Endothelial cell (in vitro differentiated cells): ENCODE results near the gene MEP1A. TPM values are rescaled to one million over a fixed set of nuclear protein-coding genes. Genes with fewer than 3 reads are reported as not detected.
A peak's percentile ranks its signal among the peaks of the same experiment; 100 is the strongest.
"Not testable (repeated sequence)": the region's sequence is repeated elsewhere in the genome, so short reads cannot be mapped to it uniquely, and the experiment has no call there.

Experiments used
- DNase-seq: peaks from one replicate; pipeline ENCODE4 v3.0.0; 2021; ENCODE audit warnings: low spot score
- H3K27ac Mint-ChIP-seq: one replicate; pipeline ENCODE4 v1.8.0; 2021; ENCODE audit warnings: mixed read lengths, inconsistent platforms; ENCODE audit not compliant: unreplicated experiment
- H3K27me3 Mint-ChIP-seq: one replicate; pipeline ENCODE4 v1.8.0; 2021; ENCODE audit warnings: mild to moderate bottlenecking, moderate library complexity, mixed read lengths, inconsistent platforms; ENCODE audit not compliant: unreplicated experiment
- H3K36me3 Mint-ChIP-seq: one replicate; pipeline ENCODE4 v1.8.0; 2021; ENCODE audit warnings: mild to moderate bottlenecking, low read depth, mixed read lengths, inconsistent platforms; ENCODE audit not compliant: unreplicated experiment
- H3K4me1 Mint-ChIP-seq: one replicate; pipeline ENCODE4 v1.8.0; 2021; ENCODE audit warnings: mild to moderate bottlenecking, mixed read lengths, inconsistent platforms; ENCODE audit not compliant: unreplicated experiment
- H3K4me3 Mint-ChIP-seq: one replicate; pipeline ENCODE4 v1.8.0; 2021; ENCODE audit warnings: mild to moderate bottlenecking, mixed read lengths, inconsistent platforms; ENCODE audit not compliant: unreplicated experiment
- H3K9me3 Mint-ChIP-seq: one replicate; pipeline ENCODE4 v1.8.0; 2021; ENCODE audit warnings: mixed read lengths, inconsistent platforms; ENCODE audit not compliant: unreplicated experiment
- CTCF ChIP-seq: fragments of 200-600 bp; sonication (generic); IDR thresholded peaks from one replicate; pipeline ENCODE4 v1.5.0; 2021; ENCODE audit warnings: antibody characterized with exemption; ENCODE audit not compliant: unreplicated experiment
- total RNA-seq: library from RNA; stranded (reverse); fragmentation: NEBNext Ultra II Directional; extraction: Animal tissue kit (Norgen Biotek cat#: 25700); gene quantifications from one replicate; pipeline ENCODE4 v1.2.1, GENCODE V29; 2021; ENCODE audit not compliant: unreplicated experiment

The MEP1A gene
- total RNA-seq, 1 donor from 2014 or later = not detected

DNA sequence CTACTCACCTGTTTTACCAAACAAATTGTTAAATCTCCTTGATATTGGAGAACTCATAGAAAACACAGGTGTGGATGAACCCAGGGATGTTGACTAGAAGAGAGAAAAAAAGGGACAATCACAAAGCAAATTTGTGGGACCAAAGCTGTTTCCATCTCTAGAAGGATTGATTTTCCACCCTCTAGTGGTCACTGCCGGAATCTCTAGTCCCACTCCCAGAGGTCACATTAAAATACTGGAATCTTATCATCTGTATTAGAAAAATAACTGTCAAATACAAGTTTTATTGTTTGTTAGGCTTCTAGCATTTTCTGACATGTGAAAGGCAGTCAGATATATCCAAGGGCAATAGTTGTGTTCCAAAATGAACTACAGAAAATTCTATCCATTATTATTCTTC, 62.8 kb downstream of the MEP1A start:
- not testable (repeated sequence) for H3K27ac Mint-ChIP-seq, H3K4me3 Mint-ChIP-seq, H3K9me3 Mint-ChIP-seq, H3K27me3 Mint-ChIP-seq
- Mint-ChIP-seq H3K4me1 (peaks cover 57% of the 10 kb centered on the region), H3K36me3 (peaks cover 73% of the 10 kb centered on the region)
- DNase-seq = peak; percentile 46
- TF ChIP-seq CTCF = peak; percentile 79

DNA sequence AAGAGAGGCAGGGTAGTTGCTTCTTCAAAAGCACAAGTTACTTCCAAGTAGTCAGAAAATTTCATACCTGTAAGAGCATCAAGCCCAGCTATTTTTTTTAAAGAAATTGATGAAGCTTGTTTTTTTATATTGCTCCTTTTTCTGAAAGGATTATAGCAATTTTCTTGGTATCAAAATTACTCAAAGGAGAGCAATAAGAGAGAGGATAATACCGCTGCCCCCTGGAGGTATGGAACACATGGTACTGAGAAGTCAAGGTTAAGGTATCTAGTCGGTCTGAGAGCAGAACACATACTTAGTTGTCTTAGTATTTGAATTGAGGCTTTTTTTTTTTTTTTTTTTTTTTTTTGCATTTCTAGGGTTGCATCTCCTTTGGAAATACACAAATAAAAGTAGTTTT, 69.2 kb downstream of the MEP1A start:
- H3K9me3 Mint-ChIP-seq = no peaks in the 10 kb centered on the region
- no peak for DNase-seq
- H3K4me1 Mint-ChIP-seq = peaks cover 17% of the 10 kb centered on the region
- no peak overlapping the region for H3K27ac Mint-ChIP-seq
- no peak for TF ChIP-seq CTCF
- no peak overlapping the region for H3K4me3 Mint-ChIP-seq
- peaks cover 8% of the 10 kb centered on the region for H3K27me3 Mint-ChIP-seq
- peaks cover 83% of the 10 kb centered on the region for H3K36me3 Mint-ChIP-seq

DNA sequence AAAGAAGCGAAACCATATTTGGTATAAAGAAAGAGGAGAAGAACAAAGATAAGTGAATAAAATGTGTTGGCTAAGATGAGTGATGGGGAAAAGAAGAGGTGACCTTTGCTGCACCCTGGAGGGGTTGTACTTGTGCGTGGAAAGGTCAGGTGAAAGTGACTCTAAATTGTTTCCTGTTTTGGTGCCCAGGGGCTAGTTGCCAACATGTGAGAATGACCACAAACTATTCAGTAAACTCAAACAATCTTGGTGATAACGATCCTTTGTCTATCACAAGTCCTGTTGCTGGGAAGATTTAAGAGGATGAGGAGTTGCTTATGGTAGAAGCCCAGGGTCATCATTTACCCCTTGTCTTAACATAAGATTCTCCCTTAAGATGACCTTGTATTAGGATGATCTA, 70.6 kb downstream of the MEP1A start:
- H3K27ac Mint-ChIP-seq = peak overlapping the region; percentile 69
- no peak for DNase-seq
- no peak for TF ChIP-seq CTCF
- H3K9me3 Mint-ChIP-seq = no peaks in the 10 kb centered on the region
- H3K27me3 Mint-ChIP-seq = peaks cover 8% of the 10 kb centered on the region
- H3K4me3 Mint-ChIP-seq = peak overlapping the region; percentile 45
- peaks cover 6% of the 10 kb centered on the region for H3K4me1 Mint-ChIP-seq
- H3K36me3 Mint-ChIP-seq = peaks cover 81% of the 10 kb centered on the region

GRCh38 chr6:46865221-46865620, 72.0 kb downstream of the MEP1A start:
- Mint-ChIP-seq H3K4me3 (peak overlapping the region; percentile 12), H3K27me3 (peaks cover 8% of the 10 kb centered on the region), H3K27ac (no peak overlapping the region), H3K4me1 (peaks cover 9% of the 10 kb centered on the region), H3K36me3 (peaks cover 78% of the 10 kb centered on the region), H3K9me3 (no peaks in the 10 kb centered on the region)
- TF ChIP-seq CTCF = no peak
- DNase-seq = no peak

GRCh38 chr6:46867411-46867810, 74.2 kb downstream of the MEP1A start:
- no peak for TF ChIP-seq CTCF
- Mint-ChIP-seq H3K36me3 (peaks cover 56% of the 10 kb centered on the region), H3K27ac (no peak overlapping the region), H3K4me3 (no peak overlapping the region), H3K4me1 (peaks cover 9% of the 10 kb centered on the region), H3K9me3 (no peaks in the 10 kb centered on the region), H3K27me3 (peaks cover 9% of the 10 kb centered on the region)
- DNase-seq = no peak
